Amniotic stem cell (primary cell): ENCODE results near the gene TMEM127.
"Not testable (repeated sequence)": the region's sequence is repeated elsewhere in the genome, so short reads cannot be mapped to it uniquely, and the experiment has no call there.

Source experiments
- DNase-seq: peaks from one replicate; lab custom pipeline; 2025; lab: John Stamatoyannopoulos, UW

TMEM127 gene, protein sequence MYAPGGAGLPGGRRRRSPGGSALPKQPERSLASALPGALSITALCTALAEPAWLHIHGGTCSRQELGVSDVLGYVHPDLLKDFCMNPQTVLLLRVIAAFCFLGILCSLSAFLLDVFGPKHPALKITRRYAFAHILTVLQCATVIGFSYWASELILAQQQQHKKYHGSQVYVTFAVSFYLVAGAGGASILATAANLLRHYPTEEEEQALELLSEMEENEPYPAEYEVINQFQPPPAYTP

DNA sequence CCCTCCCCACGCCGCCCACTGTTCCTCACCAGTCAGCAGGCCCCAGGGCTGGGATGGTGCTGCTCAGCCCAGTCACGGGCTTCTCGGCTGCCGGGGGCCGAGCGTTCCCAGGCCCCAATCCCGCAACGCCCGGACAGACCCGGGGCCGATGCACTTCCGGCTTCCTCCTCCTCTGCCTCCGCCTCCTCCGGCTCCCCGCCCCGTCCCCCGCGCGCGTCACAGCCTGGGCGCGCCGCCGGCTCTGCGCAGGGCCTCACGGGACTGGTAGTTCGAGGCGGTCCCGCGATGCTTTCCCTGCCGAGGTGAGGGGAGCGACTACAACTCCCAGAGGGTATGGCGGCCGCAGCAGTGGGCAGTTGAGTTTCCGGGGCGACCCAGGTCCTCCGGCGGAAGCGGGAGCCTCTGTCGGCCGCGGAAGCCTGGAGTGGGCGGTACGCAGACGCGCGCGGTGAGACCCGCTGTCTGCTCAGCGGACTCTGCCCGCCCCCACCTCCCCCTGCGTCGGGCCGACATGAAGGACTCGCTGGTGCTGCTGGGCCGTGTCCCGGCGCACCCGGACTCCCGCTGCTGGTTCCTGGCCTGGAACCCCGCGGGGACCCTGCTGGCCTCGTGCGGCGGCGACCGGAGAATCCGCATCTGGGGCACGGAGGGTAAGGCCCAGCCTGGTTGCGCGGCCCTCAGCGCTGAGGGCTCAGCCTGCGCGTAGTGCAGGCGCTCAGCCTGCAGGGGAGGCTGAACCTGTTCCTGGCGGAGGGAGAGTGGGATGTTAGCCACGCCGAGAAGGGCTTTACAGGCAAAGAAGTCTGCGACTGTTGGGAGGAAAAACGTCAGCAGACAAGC, at the start of gene TMEM127, which contains the start of gene CIAO1:
Gene TMEM127 (minus strand): TSS at position 158 of the 840 bp plus-strand sequence. CDS start 616 bp downstream, outside the sequence.
Gene CIAO1 (plus strand): TSS at position 386 of the 840 bp plus-strand sequence. CDS start 126 bp downstream, at position 512.
- DNase-seq: peak; percentile 98

DNA sequence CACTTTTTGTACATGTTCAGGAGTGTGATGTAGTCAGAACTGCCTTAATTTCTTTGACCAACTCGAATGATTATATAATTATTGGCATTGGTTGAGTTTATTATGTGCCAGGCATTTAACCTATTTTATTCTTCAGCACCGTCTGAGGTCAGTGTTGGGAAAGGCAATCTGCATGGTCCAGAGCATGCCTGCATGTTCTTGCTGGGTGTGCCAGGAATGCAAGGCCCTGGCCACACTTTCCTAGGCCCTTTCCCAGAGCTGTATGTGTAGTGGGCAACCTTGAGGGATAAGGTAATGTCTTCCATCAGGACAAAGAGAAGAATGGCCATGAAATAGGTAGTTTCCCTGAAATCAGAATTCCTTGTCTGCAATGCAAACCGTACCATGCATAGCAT, 49.2 kb upstream of the TMEM127 start:
- no peak for DNase-seq

DNA sequence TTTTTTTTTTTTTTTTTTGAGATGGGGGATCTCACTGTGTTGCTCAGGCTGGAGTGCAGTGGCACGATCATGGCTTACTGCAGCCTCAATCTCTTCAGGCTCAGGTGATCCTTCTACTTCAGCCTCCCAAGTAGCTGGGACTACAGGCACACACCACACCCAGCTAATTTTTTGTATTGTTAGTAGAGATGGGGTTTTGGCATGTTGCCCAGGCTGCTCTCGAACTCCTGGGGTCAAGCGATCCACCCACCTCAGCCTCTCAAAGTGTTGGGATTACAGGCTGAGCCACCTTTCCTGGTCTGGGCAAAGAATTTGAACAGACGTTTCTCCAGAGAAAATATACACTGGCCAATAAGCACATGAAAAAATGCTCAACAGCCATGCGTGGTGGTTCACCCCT, 42.5 kb upstream of the TMEM127 start:
- DNase-seq: no peak

DNA sequence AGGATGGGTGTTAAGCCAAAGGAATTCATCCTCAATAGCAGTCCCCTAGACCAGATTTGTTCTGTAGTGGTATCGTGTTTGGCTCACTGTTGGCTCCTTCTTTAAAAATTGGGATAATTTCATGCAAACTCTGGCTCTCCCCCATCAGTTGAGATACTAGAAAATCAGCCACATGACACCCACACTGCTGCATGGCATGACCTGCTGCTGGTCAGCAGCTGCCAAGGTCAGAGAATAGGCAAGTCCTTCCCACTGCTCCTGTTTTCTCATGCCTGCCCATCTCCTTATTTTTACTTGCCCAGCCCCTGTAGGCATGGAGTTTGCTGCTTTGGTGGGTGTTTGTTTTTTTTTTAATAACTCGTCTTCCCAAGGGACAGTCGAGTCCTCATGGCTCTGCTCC, 40.6 kb upstream of the TMEM127 start:
- DNase-seq: no peak

DNA sequence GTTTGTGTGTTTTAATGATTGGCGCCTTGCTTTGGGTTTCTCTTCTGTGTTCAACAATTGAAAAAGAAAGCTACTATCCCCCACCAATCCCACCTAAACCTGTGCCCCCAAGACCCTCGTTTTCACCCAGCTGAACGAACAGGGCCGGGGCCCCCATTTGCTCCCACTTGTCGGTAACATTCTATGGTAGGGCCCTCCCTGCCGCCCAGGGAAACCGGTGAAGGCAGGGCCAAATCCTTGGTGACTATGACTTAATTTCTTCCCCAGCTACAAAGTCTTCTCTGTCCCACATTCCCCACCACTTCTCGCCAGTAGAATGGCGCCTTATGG, 40.1 kb upstream of the TMEM127 start:
- DNase-seq: no peak

DNA sequence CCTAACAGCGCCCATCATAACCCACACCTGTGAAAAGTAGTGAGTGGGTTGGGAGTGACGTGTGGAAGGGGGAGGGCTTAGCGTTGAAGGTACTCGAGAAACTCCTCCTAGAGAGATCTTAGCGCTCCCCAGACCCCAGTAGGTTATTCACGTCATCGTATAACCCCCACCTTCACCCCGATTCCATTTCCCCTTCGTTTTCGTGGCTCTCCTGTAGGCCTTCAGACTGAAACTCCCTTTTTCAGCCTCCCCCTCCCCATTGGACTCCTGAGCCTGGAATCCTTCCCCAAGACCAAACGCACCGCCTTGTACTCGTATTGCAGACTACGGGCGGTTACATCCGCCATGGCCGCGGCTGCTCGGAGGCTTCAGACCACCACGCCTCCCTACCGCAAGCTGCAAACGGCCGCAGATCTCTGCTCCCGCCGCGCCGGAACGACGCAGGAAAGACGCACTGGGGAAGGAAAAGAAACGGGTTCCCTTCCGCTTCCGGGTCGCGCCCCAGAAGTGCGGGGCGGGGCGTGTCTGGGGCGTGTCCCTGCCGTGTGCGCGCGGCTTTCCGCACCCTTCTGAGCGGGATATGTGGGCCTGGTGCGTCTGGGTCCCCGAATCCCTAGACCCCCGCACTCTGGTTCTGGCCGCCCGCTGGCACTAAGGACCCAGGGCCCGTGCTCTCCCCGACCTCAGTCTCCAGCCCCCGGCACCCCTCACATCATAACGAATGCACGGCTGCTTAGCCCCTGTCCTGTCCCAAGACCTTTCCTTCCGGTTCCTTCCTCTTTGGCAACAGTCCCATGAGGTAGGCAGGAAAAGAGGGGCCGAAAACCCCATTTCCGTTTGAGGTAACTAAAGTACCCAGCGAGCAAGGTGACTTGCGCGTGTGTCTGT, 39.5 kb upstream of the TMEM127 start, which contains the start of gene SNRNP200:
Gene SNRNP200 (minus strand): TSS at position 456 of the 888 bp plus-strand sequence. CDS start 109 bp downstream, at position 347.
- peak; percentile 63 for DNase-seq

DNA sequence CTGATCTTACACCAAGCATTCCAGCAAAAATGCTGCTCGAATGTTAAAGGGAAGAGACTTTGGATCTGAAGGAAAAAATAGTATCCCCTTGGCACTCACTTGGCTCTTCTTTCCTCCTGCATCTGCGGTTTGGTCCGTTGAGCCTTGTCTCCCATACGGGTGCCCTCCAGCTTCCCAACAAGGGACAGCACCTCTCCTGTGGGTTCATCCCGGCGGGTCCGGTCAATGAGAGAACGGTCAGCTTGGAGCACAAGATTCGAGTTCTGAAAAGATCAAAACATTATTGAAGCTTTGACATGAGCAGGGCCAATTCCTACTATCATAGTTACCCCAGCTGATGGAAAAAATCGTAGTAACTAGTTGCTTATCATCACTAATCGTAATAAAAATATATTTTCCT, 38.8 kb upstream of the TMEM127 start:
- no peak for DNase-seq

DNA sequence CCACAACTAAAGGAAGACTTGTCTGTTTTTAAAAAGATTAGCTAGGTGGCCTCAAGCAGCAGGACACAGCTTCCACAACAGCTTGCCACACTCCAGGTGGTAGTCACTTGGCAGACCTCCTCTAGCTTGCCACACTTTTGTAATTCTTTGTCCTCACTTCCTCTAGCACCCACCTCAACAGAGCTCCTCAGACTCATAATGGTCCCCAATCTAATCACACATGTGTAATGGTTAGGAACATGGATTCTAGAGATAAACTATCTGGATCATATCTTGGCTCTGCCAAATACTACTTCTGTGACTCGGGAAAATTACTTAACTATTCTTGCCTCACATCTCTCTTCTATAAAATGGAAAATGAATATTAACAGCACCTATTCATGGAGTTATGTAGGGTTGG, 36.1 kb upstream of the TMEM127 start:
- no peak for DNase-seq

DNA sequence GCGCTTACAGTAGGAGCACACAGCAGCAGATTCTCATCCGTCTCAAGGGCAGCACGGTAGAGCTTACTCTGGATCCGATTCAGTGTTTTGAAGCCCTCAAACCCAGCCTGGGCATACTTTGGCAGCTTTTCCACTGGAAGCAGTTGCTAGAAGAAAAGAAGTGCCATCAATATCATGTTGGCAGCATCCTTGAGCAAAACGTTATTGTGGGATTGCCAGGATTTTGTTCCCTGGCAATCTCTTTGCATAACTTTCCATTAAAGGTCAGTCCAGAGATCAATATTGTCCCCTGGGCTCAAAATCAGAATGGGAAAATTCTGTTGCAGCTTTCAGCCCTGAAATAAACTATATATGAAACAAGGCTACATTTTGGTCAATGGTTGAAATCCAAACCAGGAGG, 31.1 kb upstream of the TMEM127 start:
- no peak for DNase-seq

DNA sequence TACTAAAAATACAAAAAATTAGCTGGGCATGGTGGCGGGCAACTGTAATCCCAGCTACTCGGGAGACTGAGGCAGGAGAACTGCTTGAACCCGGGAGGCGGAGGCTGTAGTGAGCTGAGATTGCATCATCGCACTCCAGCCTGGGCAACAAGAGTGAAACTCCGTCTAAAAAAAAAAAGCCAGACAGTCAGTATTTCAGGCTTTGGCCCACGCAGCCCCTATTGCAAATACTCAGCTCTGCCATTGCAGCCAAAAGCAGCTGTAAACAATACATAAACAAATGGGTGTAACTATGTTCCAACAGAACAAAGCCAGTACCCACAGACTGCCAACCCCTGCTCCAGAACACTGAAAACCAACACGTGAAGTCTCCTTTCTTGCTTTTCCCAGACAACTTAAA, 28.5 kb upstream of the TMEM127 start:
- not testable (repeated sequence) for DNase-seq

DNA sequence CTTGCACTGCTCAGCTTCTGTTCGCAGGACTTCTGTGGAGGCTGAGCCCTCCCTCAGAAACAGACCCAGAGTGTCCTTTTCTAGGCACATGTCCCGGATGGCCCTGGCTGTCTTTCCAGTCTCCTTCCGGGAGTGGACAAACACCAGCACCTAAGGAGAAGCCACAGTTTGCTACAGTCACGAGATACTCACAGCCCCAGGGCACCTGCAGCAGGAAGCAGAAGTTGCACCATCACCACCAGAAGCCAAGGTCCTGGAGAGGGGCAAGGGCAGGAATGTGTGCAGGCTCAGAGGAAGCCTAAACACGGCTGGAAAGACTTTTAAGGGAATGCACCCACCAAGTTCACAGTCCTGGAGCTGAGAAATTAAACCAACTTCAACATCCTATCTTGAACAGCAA, 26.0 kb upstream of the TMEM127 start:
- DNase-seq: no peak

DNA sequence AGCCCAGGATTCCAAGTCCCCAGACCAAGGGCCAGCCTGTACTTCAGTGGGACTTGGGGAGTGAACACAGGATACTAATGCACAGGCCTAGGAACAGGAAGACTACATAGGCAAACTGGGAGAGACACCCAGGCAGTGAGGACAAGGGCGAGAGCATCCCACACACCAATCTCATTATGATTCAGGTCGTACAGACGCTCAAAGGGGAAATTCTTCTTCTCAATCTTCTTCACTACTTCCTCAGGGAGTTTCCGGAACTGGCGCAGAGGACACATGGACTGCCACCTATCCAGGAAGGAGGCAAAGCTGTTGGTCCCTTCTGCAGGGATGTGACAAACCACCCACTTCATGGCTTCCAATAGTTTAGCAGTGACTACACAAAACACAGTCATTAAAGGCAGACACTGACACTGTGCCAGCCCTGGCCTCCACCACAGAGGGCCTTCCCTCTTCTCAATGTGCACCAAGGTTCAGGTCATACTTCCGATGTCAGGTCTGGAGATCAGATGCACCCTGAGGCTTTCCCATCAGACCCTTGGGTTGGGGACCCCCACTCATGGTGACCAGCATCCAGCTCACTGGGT, 21.6 kb upstream of the TMEM127 start:
- DNase-seq: no peak

DNA sequence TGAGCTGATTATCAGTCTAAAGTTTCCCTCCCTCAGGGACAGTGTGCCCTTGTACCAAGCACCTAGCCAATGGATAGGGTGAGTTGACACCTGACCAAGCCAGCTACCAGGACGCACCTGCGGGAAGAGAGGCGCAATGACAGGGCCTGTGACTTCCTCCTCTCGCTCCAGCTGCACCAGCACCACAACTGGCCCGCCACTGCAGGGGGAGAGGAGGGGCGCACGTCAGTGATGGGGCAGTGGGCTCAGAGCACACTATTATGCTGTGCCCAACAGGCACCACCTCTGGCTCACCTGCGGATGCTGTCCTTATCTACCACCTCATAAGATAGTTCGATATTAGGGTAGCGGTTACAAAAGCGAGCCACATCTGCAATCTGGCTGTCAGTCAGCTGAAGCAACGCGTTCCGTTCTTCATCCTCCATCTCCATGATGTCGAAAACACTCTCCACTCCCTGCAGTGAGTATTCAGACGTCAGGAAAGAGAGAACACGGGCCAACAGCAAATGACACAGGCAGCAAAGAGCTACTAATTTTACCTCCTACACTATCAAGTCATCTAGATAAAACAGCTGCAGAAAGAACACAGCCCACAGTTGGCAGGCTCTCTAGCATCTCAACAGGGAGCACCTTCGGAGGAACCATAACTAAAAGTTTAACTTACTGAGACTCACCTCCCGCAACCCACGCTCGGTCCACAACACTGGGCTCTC, 11.1 kb upstream of the TMEM127 start:
- no peak for DNase-seq

DNA sequence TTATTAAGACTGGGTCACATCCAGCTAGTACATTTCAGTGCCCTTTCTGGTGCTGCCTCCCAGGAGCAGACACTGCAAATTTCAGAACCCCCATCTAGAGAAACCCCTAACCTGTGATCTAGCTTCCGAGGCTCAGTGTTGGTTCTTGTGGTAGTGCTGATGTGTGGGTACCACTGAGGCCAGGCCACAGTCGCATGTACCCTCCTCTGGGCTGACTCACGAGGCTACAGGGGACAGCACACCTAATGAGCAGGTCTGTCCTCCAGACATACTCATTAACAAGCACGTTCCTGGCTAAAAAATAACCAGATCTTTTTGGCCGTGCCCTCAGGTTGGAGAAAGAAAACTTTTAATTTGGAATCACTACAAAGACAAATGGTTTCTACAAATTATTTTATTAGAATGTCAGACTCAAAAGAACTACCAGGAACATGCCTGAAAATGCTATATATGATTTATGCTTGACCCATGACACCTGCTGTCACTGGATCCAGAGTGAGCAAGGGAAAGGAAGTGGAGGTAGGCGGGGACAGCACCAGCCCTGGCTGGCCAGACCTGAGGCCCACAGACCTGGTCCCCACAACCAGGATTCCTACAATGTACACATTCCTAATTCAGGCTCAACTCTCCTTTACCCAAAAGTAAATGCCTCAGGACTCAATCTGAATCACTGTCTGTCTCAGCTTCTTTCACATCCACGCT, 8.7 kb upstream of the TMEM127 start:
- no peak for DNase-seq

DNA sequence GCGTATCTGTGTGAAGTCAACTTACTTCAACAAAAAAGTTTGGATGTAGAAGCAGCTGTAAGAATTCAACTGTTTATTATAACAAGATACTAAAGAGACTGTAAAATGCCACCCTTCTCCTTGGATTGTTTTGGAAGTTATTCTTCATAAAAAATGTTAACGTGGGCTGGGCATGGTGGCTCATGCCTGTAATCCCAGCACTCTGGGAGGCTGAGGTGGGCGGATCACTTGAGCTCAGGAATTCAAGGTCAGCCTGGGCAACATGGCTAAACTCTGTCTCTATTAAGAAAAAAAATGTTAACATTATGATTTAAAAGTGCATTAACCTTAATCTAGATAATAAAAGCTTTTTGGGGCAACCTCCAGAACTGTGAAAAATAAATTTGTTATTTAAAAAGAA, 8.0 kb upstream of the TMEM127 start:
- DNase-seq: no peak

DNA sequence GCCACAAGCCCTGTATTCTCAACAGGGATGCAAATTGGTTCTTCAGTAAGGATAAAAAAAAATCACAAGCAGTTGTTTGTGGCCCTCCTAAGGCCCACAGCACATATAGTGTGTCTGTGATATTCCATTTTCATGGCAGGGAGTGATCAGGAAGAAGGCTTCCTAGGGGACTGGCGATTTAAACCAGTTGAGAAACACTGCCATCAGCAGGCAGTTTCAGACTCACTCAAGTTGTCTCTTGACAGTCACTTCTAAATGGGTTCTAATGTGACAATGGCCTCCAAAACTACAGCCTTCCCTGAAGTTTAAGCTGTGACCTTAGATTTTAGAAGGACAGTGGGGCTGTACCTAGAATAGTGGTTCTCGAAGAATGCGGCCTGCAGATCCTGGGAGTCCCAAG, 6.2 kb upstream of the TMEM127 start:
- DNase-seq: no peak

DNA sequence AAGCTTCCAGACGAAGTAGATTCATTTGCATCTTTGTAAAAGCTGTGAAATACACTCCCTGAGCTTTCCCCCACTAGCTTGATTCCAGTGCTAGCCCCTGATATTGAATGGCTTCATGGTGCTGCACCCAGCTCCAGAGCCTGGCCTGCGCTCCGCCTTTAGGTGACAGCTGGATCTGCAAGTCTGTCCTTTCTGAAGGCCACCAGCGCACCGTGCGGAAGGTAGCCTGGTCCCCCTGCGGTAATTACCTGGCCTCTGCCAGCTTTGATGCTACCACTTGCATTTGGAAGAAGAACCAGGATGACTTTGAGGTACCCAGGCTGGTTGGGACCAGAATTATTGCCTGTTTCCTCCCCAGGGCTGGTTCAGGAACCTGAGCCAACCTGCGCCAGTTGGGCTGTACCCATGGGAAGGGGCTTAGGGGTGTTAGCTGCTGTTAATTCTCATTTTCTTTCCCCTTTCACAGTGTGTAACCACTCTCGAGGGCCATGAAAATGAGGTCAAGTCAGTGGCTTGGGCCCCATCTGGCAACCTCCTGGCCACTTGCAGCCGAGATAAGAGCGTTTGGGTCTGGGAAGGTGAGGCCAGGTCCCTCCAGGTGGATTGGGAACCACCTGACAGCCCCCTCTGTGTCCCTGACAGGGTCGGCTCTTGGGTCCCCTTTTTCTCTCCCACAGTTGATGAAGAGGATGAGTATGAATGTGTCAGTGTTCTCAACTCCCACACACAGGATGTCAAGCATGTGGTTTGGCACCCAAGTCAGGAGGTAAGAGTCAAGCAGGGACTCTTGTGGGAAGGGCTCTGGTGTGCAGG, 1.6 kb upstream of the TMEM127 start:
- DNase-seq: no peak

DNA sequence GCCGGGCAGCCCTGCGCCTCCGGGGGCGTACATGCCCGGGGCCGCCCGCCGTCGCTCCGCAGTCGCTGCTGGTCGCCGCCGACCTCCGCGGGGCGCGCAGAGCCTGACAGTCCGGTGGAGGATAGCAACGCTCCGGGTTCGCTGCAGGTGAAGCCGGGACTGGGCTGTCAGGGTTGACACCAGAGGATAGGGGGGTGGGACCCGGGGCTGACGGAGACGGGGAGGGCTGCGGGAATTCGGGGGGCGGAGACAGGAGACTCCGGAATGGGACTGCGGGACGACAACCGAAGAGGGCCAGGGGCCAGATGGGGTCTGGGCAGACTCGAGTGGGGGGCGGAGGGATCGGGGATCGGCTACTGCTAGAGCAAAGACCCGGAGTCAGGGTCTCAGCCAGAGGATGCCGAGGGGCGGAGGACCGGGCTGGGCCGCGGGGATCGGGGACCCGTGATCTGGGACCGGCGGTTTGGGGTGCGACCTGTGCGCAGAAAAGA, 403 bp downstream of the TMEM127 start:
- DNase-seq: no peak

DNA sequence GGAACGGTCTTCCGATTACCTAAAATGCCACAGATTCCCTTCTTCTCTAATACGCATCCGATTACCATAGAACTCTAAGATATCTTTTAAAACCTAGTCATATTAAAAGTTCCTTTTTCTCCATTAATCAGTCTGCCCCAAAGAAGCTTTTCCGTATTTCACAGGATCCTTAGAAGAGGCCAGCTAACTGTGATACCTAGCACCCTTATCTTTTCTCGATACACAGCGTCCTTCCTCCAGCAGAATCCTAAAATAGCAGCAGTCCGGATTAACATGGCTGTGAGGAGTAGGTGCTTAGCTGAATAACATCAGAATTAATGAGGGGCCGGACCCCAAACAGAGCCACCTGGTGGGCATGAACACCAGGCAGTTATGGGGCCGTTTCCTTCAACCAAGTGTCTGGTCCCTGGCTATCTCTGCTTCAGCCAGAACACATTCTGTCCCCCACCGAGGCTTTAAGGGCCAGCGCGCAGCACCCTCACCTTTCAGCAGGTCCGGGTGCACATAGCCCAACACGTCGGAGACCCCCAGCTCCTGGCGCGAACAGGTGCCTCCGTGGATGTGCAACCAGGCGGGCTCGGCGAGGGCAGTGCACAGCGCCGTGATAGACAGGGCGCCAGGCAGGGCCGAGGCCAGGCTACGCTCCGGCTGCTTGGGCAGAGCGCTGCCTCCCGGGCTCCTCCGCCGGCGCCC, 995 bp downstream of the TMEM127 start:
- no peak for DNase-seq
